Right atrium auricular region (tissue), 2 donors: Measurements from ENCODE around the gene ADAMTSL4. TPM values are rescaled to one million over a fixed set of nuclear protein-coding genes. Genes with fewer than 3 reads are reported as not detected.

Experiments used
- DNase-seq: peaks from one replicate; pipeline ENCODE4 v3.0.0-alpha.2; 2019; ENCODE audit warnings: low spot score
- H3K27ac ChIP-seq, 2 donors: fragments of 200-600 bp; sonication (generic); 1 replicate in 1 of 2; 2 replicates in 1 of 2; pipeline ENCODE4 v1.5.1; 2016 to 2019
- H3K27me3 ChIP-seq, 2 donors: fragments of 200-600 bp; sonication (generic); one replicate each; pipeline versions ENCODE4 v1.5.1 to v1.6.0; 2017 to 2019
- H3K36me3 ChIP-seq: fragments of 200-600 bp; sonication (generic); one replicate; pipeline ENCODE4 v1.5.1; 2016
- H3K4me1 ChIP-seq, 2 donors: fragments of 200-600 bp; sonication (generic); one replicate each; pipeline versions ENCODE4 v1.5.1 to v1.6.0; 2017 to 2019
- H3K4me3 ChIP-seq, 2 donors: fragments of 200-600 bp; sonication (generic); 1 replicate in 1 of 2; 2 replicates in 1 of 2; pipeline ENCODE4 v1.5.1; 2017 to 2019; ENCODE audit warnings: mild to moderate bottlenecking in 1 of 2, moderate library complexity in 1 of 2
- H3K9me3 ChIP-seq, 2 donors: fragments of 200-600 bp; sonication (generic); one replicate each; pipeline ENCODE4 v1.5.1; 2019
- total RNA-seq, 2 donors: library from RNA; depleted of rRNA; stranded (reverse); fragments of >200 nt; gene quantifications; one replicate each; pipeline ENCODE4 v1.1.0, GENCODE V29; 2016
- TF ChIP-seq, protein P1 (sequence below), 2 donors: fragments of 200-600 bp; sonication (generic); IDR thresholded peaks; one replicate each; pipeline ENCODE4 v1.5.1; 2019; ENCODE audit warnings: antibody characterized with exemption in 2 of 2

The ADAMTSL4 gene
- total RNA-seq, 2 donors from 2014 or later = 21.9 to 41.1 TPM

- Histone ChIP-seq H3K36me3 (peaks cover 15% of the 10 kb centered on the region), H3K4me3 (peak overlapping the region; percentile 54 to 58), H3K27ac (peak overlapping the region; percentile 98 to 100), H3K9me3 (no peaks in the 10 kb centered on the region), H3K4me1 (peaks cover 0 to 81% of the 10 kb centered on the region in 2 donors), H3K27me3 (no peaks in the 10 kb centered on the region)
- DNase-seq = peak; percentile 97
- TF ChIP-seq, protein P1, sequence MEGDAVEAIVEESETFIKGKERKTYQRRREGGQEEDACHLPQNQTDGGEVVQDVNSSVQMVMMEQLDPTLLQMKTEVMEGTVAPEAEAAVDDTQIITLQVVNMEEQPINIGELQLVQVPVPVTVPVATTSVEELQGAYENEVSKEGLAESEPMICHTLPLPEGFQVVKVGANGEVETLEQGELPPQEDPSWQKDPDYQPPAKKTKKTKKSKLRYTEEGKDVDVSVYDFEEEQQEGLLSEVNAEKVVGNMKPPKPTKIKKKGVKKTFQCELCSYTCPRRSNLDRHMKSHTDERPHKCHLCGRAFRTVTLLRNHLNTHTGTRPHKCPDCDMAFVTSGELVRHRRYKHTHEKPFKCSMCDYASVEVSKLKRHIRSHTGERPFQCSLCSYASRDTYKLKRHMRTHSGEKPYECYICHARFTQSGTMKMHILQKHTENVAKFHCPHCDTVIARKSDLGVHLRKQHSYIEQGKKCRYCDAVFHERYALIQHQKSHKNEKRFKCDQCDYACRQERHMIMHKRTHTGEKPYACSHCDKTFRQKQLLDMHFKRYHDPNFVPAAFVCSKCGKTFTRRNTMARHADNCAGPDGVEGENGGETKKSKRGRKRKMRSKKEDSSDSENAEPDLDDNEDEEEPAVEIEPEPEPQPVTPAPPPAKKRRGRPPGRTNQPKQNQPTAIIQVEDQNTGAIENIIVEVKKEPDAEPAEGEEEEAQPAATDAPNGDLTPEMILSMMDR (IDR thresholded peaks at IDR 0.05) = peak; percentile 5 to 36
Measured at GRCh38 chr1:150561254-150561973, 12.2 kb downstream of the ADAMTSL4 start.

DNA sequence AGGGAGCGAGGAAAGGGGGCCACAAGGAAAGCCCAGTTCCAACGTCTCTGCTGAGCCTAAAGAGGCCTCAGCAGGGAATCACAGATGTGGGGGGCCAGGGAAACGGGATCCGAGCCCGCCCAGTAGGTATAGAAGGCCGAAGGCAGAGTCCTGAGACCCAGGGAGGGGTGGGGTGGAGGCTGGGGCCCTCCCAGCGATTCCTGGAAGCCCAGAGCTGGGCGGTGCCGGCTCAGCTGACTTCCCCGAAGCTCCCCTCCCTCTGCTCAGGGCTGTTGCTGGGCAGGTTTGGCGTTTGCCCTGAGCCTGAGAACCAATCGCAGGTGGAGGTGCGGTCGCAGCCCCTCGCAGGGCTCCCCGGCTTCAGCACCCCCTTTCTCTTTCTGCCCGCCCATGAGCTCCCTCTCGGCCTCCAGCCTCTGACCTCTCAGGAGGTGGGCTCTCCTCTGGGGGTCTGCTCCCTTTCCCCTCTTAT, 12.8 kb downstream of the ADAMTSL4 start:
- peak; percentile 94 for DNase-seq
- peaks cover 0 to 87% of the 10 kb centered on the region in 2 donors for H3K4me1 ChIP-seq
- H3K27ac ChIP-seq = peak overlapping the region; percentile 98 to 100
- no peaks in the 10 kb centered on the region for H3K9me3 ChIP-seq
- H3K27me3 ChIP-seq = no peaks in the 10 kb centered on the region
- TF ChIP-seq, protein P1 (IDR thresholded peaks at IDR 0.05) = no peak
- H3K4me3 ChIP-seq = peak overlapping the region; percentile 54 to 58
- peaks cover 12% of the 10 kb centered on the region for H3K36me3 ChIP-seq

GRCh38 chr1:150562446-150563339, 13.5 kb downstream of the ADAMTSL4 start:
- Histone ChIP-seq H3K36me3 (peaks cover 5% of the 10 kb centered on the region), H3K4me1 (peaks cover 0 to 94% of the 10 kb centered on the region in 2 donors), H3K27ac (peak overlapping the region; percentile 98 to 100), H3K9me3 (no peaks in the 10 kb centered on the region), H3K4me3 (peak overlapping the region; percentile 20 to 58), H3K27me3 (no peaks in the 10 kb centered on the region)
- no peak for DNase-seq
- TF ChIP-seq, protein P1 (IDR thresholded peaks at IDR 0.05) = no peak

DNA sequence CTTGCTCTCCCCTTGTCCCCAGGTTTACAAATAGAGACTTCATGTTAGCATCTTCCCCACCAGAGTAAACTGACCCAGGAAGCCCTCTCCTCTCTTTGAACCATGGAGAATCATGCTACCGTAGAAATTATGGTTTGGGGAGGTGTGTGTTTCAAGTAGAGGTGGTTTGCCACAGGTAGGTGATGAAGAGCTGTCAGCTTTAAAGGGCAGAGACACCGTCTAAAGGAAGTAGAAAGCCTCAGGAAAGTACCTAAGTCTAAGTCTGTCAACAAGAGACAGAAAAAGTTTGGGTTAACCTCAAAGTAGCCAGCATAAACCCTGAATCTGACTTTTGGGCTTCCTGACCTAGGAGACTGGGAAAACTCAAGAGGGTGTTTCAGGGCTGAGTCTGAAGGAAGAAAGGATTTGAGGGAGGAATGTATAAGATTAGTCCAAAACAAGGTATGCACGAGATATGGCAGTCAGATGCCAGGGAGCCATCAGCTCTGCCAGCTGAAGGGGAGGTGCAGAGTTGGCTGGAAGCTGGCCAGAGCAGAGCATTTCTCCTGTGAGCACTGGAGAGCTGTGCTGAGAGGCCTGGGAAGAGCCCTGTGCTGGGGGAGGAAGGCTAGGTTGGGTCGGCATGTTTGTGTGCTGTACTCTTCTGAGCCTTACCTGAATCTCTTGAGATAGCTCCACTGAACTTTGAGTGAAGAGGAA, 14.3 kb downstream of the ADAMTSL4 start:
- no peak for DNase-seq
- Histone ChIP-seq H3K36me3 (no peaks in the 10 kb centered on the region), H3K27ac (peak overlapping the region; percentile 98 to 100), H3K4me3 (no peak overlapping the region), H3K9me3 (no peaks in the 10 kb centered on the region), H3K4me1 (peaks cover 0 to 94% of the 10 kb centered on the region in 2 donors), H3K27me3 (no peaks in the 10 kb centered on the region)
- TF ChIP-seq, protein P1 (IDR thresholded peaks at IDR 0.05) = no peak
